SK-N-SH treated with all-trans-retinoic acid at 6 μM for 48 hours (cell line): Measurements from ENCODE around the gene KCNH1.

ENCODE experiments used
- ATAC-seq: fragments of 200-7000 bp; cut with Tn5 transposase; 3 replicates; pipeline ENCODE4 v1.9.1; 2020; ENCODE audit warnings: mild to moderate bottlenecking, moderate library complexity
- ARNTL ChIP-seq: fragments of 450-650 bp; formaldehyde crosslinking; IDR thresholded peaks from 2 replicates; pipeline ENCODE4 v1.5.0; 2020; ENCODE audit warnings: low read depth, mild to moderate bottlenecking, moderate library complexity, borderline replicate concordance
- BACH2 ChIP-seq: fragments of 250-450 bp; sonication (Bioruptor Pico); IDR thresholded peaks from 2 replicates; pipeline ENCODE4 v1.9.0; 2021; ENCODE audit warnings: mild to moderate bottlenecking, borderline replicate concordance
- CSDC2 ChIP-seq: fragments of 250-450 bp; sonication (Bioruptor Pico); IDR thresholded peaks from 2 replicates; pipeline ENCODE4 v1.5.0; 2020; ENCODE audit warnings: mild to moderate bottlenecking, moderate library complexity
- ESRRG ChIP-seq: fragments of 250-450 bp; sonication (Bioruptor Pico); IDR thresholded peaks from 2 replicates; pipeline ENCODE4 v1.6.1; 2021; ENCODE audit warnings: mild to moderate bottlenecking
- GLIS3 ChIP-seq: fragments of 250-450 bp; sonication (Bioruptor Pico); IDR thresholded peaks from 2 replicates; pipeline ENCODE4 v1.5.0; 2020; ENCODE audit warnings: mild to moderate bottlenecking, moderate library complexity
- OSR1 ChIP-seq: fragments of 250-450 bp; sonication (Bioruptor Pico); IDR thresholded peaks from 2 replicates; pipeline ENCODE4 v1.8.0; 2022; ENCODE audit warnings: moderate library complexity, mild to moderate bottlenecking, inconsistent platforms
- PATZ1 ChIP-seq: fragments of 250-450 bp; sonication (Bioruptor Pico); IDR thresholded peaks from 2 replicates; pipeline ENCODE4 v1.8.0; 2020; ENCODE audit warnings: mild to moderate bottlenecking, moderate library complexity, borderline replicate concordance
- PPARA ChIP-seq: fragments of 250-450 bp; sonication (Bioruptor Pico); IDR thresholded peaks from 2 replicates; pipeline ENCODE4 v1.5.0; 2020; ENCODE audit warnings: mild to moderate bottlenecking, borderline replicate concordance
- RARB ChIP-seq: fragments of 250-450 bp; sonication (Bioruptor Pico); IDR thresholded peaks from 2 replicates; pipeline ENCODE4 v1.8.0; 2021; ENCODE audit warnings: mild to moderate bottlenecking, moderate library complexity
- SNAI2 ChIP-seq: fragments of 250-450 bp; sonication (Bioruptor Pico); IDR thresholded peaks from 2 replicates; pipeline ENCODE4 v1.5.0; 2020; ENCODE audit warnings: mild to moderate bottlenecking, moderate library complexity
- TOX ChIP-seq: fragments of 250-450 bp; sonication (Bioruptor Pico); IDR thresholded peaks from 2 replicates; pipeline ENCODE4 v1.8.0; 2021; ENCODE audit warnings: mild to moderate bottlenecking, moderate library complexity, borderline replicate concordance
- ZC3H10 ChIP-seq: fragments of 250-450 bp; sonication (Bioruptor Pico); IDR thresholded peaks from 2 replicates; pipeline ENCODE4 v1.5.1; 2021; ENCODE audit warnings: mild to moderate bottlenecking, moderate library complexity
- ZFP3 ChIP-seq: fragments of 250-450 bp; sonication (Bioruptor Pico); IDR thresholded peaks from 2 replicates; pipeline ENCODE4 v1.5.0; 2020; ENCODE audit warnings: mild to moderate bottlenecking, moderate library complexity
- ZFP30 ChIP-seq: fragments of 450-650 bp; formaldehyde crosslinking; IDR thresholded peaks from 2 replicates; pipeline ENCODE4 v1.5.0; 2022; ENCODE audit warnings: mild to moderate bottlenecking, moderate library complexity
- ZNF70 ChIP-seq: fragments of 450-650 bp; formaldehyde crosslinking; IDR thresholded peaks from 2 replicates; pipeline ENCODE4 v1.5.0; 2020; ENCODE audit warnings: mild to moderate bottlenecking, moderate library complexity
- TF ChIP-seq, protein P1 (sequence below): fragments of 250-450 bp; sonication (Bioruptor Pico); IDR thresholded peaks from 2 replicates; pipeline ENCODE4 v1.5.1; 2020; ENCODE audit warnings: low read depth, mild to moderate bottlenecking, moderate library complexity
- TF ChIP-seq, protein P2 (sequence below): fragments of 250-450 bp; sonication (Bioruptor Pico); IDR thresholded peaks from 2 replicates; pipeline ENCODE4 v1.5.0; 2020; ENCODE audit warnings: mild to moderate bottlenecking, moderate library complexity
- TF ChIP-seq, protein P3 (sequence below): fragments of 250-450 bp; sonication (Bioruptor Pico); IDR thresholded peaks from 2 replicates; pipeline ENCODE4 v1.5.1; 2021; ENCODE audit warnings: mild to moderate bottlenecking, moderate library complexity
- TF ChIP-seq, protein P4 (sequence below): fragments of 250-450 bp; sonication (Bioruptor Pico); IDR thresholded peaks from 2 replicates; pipeline ENCODE4 v1.8.0; 2021; ENCODE audit warnings: low read depth, mild to moderate bottlenecking, moderate library complexity, borderline replicate concordance

Gene KCNH1

GRCh38 chr1:210722410-210723081 lies 411.4 kb downstream of the KCNH1 start:
- TF ChIP-seq, protein P1, sequence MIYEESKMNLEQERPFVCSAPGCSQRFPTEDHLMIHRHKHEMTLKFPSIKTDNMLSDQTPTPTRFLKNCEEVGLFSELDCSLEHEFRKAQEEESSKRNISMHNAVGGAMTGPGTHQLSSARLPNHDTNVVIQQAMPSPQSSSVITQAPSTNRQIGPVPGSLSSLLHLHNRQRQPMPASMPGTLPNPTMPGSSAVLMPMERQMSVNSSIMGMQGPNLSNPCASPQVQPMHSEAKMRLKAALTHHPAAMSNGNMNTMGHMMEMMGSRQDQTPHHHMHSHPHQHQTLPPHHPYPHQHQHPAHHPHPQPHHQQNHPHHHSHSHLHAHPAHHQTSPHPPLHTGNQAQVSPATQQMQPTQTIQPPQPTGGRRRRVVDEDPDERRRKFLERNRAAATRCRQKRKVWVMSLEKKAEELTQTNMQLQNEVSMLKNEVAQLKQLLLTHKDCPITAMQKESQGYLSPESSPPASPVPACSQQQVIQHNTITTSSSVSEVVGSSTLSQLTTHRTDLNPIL (CRISPR knock-in tag), result no peak
- TF ChIP-seq ARNTL (CRISPR knock-in tag) (no peak), RARB (CRISPR knock-in tag) (no peak), OSR1 (no peak), PATZ1 (CRISPR knock-in tag) (no peak), ESRRG (no peak), ZFP3 (no peak), PPARA (CRISPR knock-in tag) (no peak), SNAI2 (CRISPR knock-in tag) (no peak), ZC3H10 (CRISPR knock-in tag) (no peak), GLIS3 (CRISPR knock-in tag) (no peak), ZNF70 (no peak), BACH2 (no peak), CSDC2 (CRISPR knock-in tag) (no peak)
- TF ChIP-seq, protein P2, sequence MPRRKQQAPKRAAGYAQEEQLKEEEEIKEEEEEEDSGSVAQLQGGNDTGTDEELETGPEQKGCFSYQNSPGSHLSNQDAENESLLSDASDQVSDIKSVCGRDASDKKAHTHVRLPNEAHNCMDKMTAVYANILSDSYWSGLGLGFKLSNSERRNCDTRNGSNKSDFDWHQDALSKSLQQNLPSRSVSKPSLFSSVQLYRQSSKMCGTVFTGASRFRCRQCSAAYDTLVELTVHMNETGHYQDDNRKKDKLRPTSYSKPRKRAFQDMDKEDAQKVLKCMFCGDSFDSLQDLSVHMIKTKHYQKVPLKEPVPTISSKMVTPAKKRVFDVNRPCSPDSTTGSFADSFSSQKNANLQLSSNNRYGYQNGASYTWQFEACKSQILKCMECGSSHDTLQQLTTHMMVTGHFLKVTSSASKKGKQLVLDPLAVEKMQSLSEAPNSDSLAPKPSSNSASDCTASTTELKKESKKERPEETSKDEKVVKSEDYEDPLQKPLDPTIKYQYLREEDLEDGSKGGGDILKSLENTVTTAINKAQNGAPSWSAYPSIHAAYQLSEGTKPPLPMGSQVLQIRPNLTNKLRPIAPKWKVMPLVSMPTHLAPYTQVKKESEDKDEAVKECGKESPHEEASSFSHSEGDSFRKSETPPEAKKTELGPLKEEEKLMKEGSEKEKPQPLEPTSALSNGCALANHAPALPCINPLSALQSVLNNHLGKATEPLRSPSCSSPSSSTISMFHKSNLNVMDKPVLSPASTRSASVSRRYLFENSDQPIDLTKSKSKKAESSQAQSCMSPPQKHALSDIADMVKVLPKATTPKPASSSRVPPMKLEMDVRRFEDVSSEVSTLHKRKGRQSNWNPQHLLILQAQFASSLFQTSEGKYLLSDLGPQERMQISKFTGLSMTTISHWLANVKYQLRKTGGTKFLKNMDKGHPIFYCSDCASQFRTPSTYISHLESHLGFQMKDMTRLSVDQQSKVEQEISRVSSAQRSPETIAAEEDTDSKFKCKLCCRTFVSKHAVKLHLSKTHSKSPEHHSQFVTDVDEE (CRISPR knock-in tag), result no peak
- TF ChIP-seq, protein P3, sequence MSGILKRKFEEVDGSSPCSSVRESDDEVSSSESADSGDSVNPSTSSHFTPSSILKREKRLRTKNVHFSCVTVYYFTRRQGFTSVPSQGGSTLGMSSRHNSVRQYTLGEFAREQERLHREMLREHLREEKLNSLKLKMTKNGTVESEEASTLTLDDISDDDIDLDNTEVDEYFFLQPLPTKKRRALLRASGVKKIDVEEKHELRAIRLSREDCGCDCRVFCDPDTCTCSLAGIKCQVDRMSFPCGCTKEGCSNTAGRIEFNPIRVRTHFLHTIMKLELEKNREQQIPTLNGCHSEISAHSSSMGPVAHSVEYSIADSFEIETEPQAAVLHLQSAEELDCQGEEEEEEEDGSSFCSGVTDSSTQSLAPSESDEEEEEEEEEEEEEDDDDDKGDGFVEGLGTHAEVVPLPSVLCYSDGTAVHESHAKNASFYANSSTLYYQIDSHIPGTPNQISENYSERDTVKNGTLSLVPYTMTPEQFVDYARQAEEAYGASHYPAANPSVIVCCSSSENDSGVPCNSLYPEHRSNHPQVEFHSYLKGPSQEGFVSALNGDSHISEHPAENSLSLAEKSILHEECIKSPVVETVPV (CRISPR knock-in tag), result no peak
- TF ChIP-seq, all 23 proteins: peak for 0
- ATAC-seq, result peak; percentile 63; the same call in 1 of the 3 replicates

- ATAC-seq, result no peak
- TF ChIP-seq CSDC2 (CRISPR knock-in tag) (no peak), PPARA (CRISPR knock-in tag) (no peak), ZFP30 (CRISPR knock-in tag) (no peak), TOX (CRISPR knock-in tag) (no peak)
- TF ChIP-seq, protein P4, sequence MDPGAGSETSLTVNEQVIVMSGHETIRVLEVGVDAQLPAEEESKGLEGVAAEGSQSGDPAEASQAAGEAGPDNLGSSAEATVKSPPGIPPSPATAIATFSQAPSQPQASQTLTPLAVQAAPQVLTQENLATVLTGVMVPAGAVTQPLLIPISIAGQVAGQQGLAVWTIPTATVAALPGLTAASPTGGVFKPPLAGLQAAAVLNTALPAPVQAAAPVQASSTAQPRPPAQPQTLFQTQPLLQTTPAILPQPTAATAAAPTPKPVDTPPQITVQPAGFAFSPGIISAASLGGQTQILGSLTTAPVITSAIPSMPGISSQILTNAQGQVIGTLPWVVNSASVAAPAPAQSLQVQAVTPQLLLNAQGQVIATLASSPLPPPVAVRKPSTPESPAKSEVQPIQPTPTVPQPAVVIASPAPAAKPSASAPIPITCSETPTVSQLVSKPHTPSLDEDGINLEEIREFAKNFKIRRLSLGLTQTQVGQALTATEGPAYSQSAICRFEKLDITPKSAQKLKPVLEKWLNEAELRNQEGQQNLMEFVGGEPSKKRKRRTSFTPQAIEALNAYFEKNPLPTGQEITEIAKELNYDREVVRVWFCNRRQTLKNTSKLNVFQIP, result no peak
Observed at GRCh38 chr1:210715072-210715471, 418.9 kb downstream of the KCNH1 start.

GRCh38 chr1:210711825-210712612 lies 421.9 kb downstream of the KCNH1 start:
- no peak for ATAC-seq

More at GRCh38 chr1:210711825-210712612, 421.9 kb downstream of the KCNH1 start:
- TF ChIP-seq SNAI2 (CRISPR knock-in tag) (no peak), ESRRG (no peak)
